ENCODE measurements around the gene LCN9.

Gene LCN9

GRCh38 chr9:135684691-135685090 is 21.6 kb downstream of the LCN9 start:
- Histone ChIP-seq H3K9me3 (ENCODE audit: control insufficient read depth, low read length) (no peaks in the 10 kb centered on the region), H3K36me3 (ENCODE audit: control insufficient read depth, insufficient read depth, low read length) (no peaks in the 10 kb centered on the region), H3K4me3 (ENCODE audit: insufficient read depth, low read depth, low read length) (no peak overlapping the region), H3K27ac (ENCODE audit: insufficient read depth, low read depth, low read length, poor library complexity, severe bottlenecking) (no peak overlapping the region), H3K27me3 (ENCODE audit: control insufficient read depth, insufficient read depth, low read length, poor library complexity, severe bottlenecking) (no peaks in the 10 kb centered on the region), H3K4me1 (ENCODE audit: control insufficient read depth, insufficient read depth, low read length) (no peaks in the 10 kb centered on the region)
- 87 to 89% methylated on average over 17 of the region's 17 CpGs for WGBS, 2 experiments

- Histone ChIP-seq H3K27ac (ENCODE audit: insufficient read depth, low read depth, low read length, poor library complexity, severe bottlenecking) (no peak overlapping the region), H3K9me3 (ENCODE audit: control insufficient read depth, low read length) (no peaks in the 10 kb centered on the region), H3K4me1 (ENCODE audit: control insufficient read depth, insufficient read depth, low read length) (no peaks in the 10 kb centered on the region), H3K4me3 (ENCODE audit: insufficient read depth, low read depth, low read length) (no peak overlapping the region), H3K27me3 (ENCODE audit: control insufficient read depth, insufficient read depth, low read length, poor library complexity, severe bottlenecking) (no peaks in the 10 kb centered on the region), H3K36me3 (ENCODE audit: control insufficient read depth, insufficient read depth, low read length) (no peaks in the 10 kb centered on the region)
- WGBS, 2 experiments, result 93 to 94% methylated on average over 15 of the region's 15 CpGs
Observed at GRCh38 chr9:135687216-135687615, 24.1 kb downstream of the LCN9 start.

GRCh38 chr9:135689011-135689410 is 25.9 kb downstream of the LCN9 start:
- Histone ChIP-seq H3K27me3 (ENCODE audit: control insufficient read depth, insufficient read depth, low read length, poor library complexity, severe bottlenecking) (no peaks in the 10 kb centered on the region), H3K4me3 (ENCODE audit: insufficient read depth, low read depth, low read length) (no peak overlapping the region), H3K36me3 (ENCODE audit: control insufficient read depth, insufficient read depth, low read length) (no peaks in the 10 kb centered on the region), H3K4me1 (ENCODE audit: control insufficient read depth, insufficient read depth, low read length) (no peaks in the 10 kb centered on the region), H3K9me3 (ENCODE audit: control insufficient read depth, low read length) (no peaks in the 10 kb centered on the region), H3K27ac (ENCODE audit: insufficient read depth, low read depth, low read length, poor library complexity, severe bottlenecking) (no peak overlapping the region)
- 94 to 96% methylated on average over 10 of the region's 10 CpGs for WGBS, 2 experiments

DNA sequence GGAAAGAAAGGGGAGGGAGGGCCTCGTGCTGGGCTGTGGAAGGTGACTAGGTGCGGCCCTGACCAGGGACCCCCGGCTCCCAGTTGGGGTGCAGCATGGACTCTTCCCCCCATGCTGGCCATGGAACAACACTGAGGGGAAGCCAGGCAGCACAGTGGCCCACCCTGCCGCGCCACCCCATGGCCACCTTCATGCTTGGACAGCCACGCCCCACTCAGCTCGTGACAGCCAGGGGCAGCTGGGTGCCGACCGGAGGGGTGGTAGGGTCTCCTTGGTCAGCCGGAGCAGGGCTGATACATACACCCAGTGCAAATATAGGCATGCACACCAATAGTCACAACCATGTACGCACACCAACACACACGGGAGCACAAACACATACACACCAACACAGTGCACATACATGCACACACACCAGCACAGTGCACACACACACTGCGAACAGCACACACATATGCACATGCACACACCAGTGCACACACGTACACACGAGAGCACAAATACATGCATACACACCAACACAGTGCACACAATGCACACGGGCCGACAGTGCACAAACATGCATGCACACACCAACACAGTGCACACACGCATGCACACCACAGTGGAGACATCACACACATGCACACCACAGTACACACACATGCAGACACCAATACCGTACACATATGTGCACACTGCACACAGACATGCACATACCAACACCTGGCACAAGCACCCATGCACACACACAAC is 27.9 kb downstream of the LCN9 start:
- Histone ChIP-seq H3K4me1 (ENCODE audit: control insufficient read depth, insufficient read depth, low read length) (no peaks in the 10 kb centered on the region), H3K36me3 (ENCODE audit: control insufficient read depth, insufficient read depth, low read length) (no peaks in the 10 kb centered on the region), H3K27ac (ENCODE audit: insufficient read depth, low read depth, low read length, poor library complexity, severe bottlenecking) (no peak overlapping the region), H3K4me3 (ENCODE audit: insufficient read depth, low read depth, low read length) (no peak overlapping the region), H3K27me3 (ENCODE audit: control insufficient read depth, insufficient read depth, low read length, poor library complexity, severe bottlenecking) (no peaks in the 10 kb centered on the region), H3K9me3 (ENCODE audit: control insufficient read depth, low read length) (no peaks in the 10 kb centered on the region)
- WGBS, 2 experiments, result 92 to 93% methylated on average over 19 of the region's 19 CpGs

DNA sequence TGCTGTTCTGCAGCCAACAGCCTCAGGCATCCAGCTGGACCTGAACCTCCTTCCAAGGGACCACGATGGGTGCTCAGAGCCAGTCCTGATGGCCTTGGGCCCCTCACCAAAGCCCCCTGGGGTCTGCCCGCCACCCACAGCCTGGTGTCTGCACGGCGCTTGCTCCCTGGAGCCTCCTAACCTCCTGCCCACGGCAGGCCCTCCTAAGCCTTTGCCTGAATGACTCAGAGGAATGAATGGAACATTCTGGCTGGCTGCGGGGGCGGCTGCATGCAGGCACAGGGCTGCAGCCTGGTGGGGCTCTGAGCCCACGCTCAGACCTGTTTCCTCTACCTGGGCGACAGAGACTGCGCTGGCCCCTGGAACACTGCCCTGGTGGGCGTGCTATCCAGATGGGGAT is 29.3 kb downstream of the LCN9 start:
- Histone ChIP-seq H3K4me3 (ENCODE audit: insufficient read depth, low read depth, low read length) (no peak overlapping the region), H3K9me3 (ENCODE audit: control insufficient read depth, low read length) (no peaks in the 10 kb centered on the region), H3K27ac (ENCODE audit: insufficient read depth, low read depth, low read length, poor library complexity, severe bottlenecking) (no peak overlapping the region), H3K27me3 (ENCODE audit: control insufficient read depth, insufficient read depth, low read length, poor library complexity, severe bottlenecking) (no peaks in the 10 kb centered on the region), H3K36me3 (ENCODE audit: control insufficient read depth, insufficient read depth, low read length) (no peaks in the 10 kb centered on the region), H3K4me1 (ENCODE audit: control insufficient read depth, insufficient read depth, low read length) (no peaks in the 10 kb centered on the region)
- WGBS, 2 experiments, result 87% methylated on average over 11 of the region's 11 CpGs

DNA sequence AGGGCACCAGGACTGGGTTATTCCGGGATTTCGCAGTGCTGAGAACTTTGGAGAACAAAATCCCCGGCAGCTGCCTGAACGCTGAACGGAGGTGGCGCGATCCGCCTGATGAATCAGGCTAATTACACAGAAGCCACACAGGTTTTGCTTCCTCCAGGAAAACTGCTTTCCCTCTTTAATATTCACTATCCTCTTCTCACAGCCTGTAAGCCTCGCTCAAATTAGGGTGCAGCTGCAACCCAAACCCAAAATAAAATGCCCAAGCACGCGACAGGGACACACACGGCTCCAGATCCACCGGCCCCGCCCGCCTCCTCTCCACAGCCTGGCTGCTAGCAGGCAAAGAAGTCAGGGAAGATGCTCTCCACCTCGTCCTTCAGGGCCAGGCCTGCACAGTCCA is 30.2 kb downstream of the LCN9 start:
- no peaks in the 10 kb centered on the region for H3K4me1 ChIP-seq (ENCODE audit: control insufficient read depth, insufficient read depth, low read length)
- 89 to 92% methylated on average over 16 of the region's 16 CpGs for WGBS, 2 experiments
- no peaks in the 10 kb centered on the region for H3K36me3 ChIP-seq (ENCODE audit: control insufficient read depth, insufficient read depth, low read length)
- no peak overlapping the region for H3K4me3 ChIP-seq (ENCODE audit: insufficient read depth, low read depth, low read length)
- no peak overlapping the region for H3K27ac ChIP-seq (ENCODE audit: insufficient read depth, low read depth, low read length, poor library complexity, severe bottlenecking)
- H3K27me3 ChIP-seq (ENCODE audit: control insufficient read depth, insufficient read depth, low read length, poor library complexity, severe bottlenecking), result no peaks in the 10 kb centered on the region
- no peaks in the 10 kb centered on the region for H3K9me3 ChIP-seq (ENCODE audit: control insufficient read depth, low read length)

DNA sequence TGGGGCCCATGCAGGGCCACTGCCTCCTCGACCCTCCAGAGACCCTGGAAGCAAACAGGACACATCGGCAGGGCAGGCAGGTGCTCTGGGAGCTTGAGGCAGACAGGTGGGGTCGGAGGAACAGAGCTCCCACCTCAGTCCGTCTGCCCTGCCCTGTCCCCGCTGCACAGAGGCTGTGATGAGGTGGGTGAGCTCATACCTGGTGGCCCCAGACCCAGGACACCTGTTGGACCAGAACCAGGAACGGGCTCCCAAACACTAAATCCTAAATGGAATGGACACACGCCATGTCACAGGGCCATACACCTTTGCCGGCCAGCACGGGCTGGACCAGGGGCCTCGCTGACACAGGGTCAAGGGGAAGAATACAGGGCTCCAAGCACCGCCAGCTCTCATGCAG is 30.7 kb downstream of the LCN9 start:
- no peaks in the 10 kb centered on the region for H3K9me3 ChIP-seq (ENCODE audit: control insufficient read depth, low read length)
- H3K27ac ChIP-seq (ENCODE audit: insufficient read depth, low read depth, low read length, poor library complexity, severe bottlenecking), result no peak overlapping the region
- no peaks in the 10 kb centered on the region for H3K4me1 ChIP-seq (ENCODE audit: control insufficient read depth, insufficient read depth, low read length)
- H3K27me3 ChIP-seq (ENCODE audit: control insufficient read depth, insufficient read depth, low read length, poor library complexity, severe bottlenecking), result no peaks in the 10 kb centered on the region
- WGBS, 2 experiments, result 93 to 95% methylated on average over 11 of the region's 11 CpGs
- H3K36me3 ChIP-seq (ENCODE audit: control insufficient read depth, insufficient read depth, low read length), result no peaks in the 10 kb centered on the region
- H3K4me3 ChIP-seq (ENCODE audit: insufficient read depth, low read depth, low read length), result no peak overlapping the region

DNA sequence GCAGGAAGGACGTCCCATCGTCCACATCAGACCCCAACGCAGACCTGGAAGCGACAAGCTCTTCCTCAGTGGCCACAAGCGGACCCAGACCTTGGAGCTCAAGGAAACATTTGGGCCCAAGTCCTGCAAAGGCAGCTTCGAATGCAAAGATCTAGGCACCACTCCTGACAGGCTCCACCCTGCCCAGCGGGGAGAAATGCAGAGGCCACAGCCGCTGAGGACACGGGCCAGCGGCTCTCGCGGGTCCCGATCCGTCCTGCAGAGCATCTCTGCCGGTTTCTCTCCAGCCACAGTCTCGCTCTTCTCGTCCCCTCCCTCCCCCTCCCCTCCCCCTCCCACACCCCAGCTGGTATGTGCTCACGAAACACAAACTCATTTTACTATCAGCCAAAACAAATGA is 31.3 kb downstream of the LCN9 start:
- 68 to 74% methylated on average over 18 of the region's 18 CpGs for WGBS, 2 experiments
- Histone ChIP-seq H3K9me3 (ENCODE audit: control insufficient read depth, low read length) (no peaks in the 10 kb centered on the region), H3K27ac (ENCODE audit: insufficient read depth, low read depth, low read length, poor library complexity, severe bottlenecking) (no peak overlapping the region), H3K4me3 (ENCODE audit: insufficient read depth, low read depth, low read length) (no peak overlapping the region), H3K4me1 (ENCODE audit: control insufficient read depth, insufficient read depth, low read length) (no peaks in the 10 kb centered on the region), H3K27me3 (ENCODE audit: control insufficient read depth, insufficient read depth, low read length, poor library complexity, severe bottlenecking) (no peaks in the 10 kb centered on the region), H3K36me3 (ENCODE audit: control insufficient read depth, insufficient read depth, low read length) (no peaks in the 10 kb centered on the region)

- no peaks in the 10 kb centered on the region for H3K9me3 ChIP-seq (ENCODE audit: control insufficient read depth, low read length)
- 94% methylated on average over 16 of the region's 16 CpGs for WGBS, 2 experiments
Observed at GRCh38 chr9:135695036-135695435, 31.9 kb downstream of the LCN9 start.

DNA sequence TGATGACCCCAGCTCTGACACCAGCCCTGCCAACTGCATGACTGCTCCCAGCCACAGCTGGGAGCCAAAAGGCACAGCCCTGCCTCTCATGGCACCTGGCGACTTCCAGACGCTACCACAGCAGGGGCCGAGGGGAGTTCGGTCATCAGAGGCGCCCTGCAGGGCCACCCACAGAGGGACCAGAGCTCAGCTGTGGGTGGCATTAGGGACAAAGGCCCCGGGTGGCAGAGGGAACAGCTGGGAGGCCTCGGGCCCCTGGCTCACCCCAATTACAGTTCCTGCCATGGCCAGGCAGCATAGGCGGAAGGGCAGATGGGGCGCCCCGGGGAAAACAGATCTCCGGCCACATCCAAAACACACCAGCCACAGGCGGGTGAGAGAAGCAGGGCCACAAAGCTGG is 32.5 kb downstream of the LCN9 start:
- WGBS, 2 experiments, result 89 to 90% methylated on average over 12 of the region's 12 CpGs

More at GRCh38 chr9:135695036-135695435, 31.9 kb downstream of the LCN9 start:
- Histone ChIP-seq H3K27me3 (ENCODE audit: control insufficient read depth, insufficient read depth, low read length, poor library complexity, severe bottlenecking) (no peaks in the 10 kb centered on the region), H3K27ac (ENCODE audit: insufficient read depth, low read depth, low read length, poor library complexity, severe bottlenecking) (no peak overlapping the region), H3K4me1 (ENCODE audit: control insufficient read depth, insufficient read depth, low read length) (no peaks in the 10 kb centered on the region), H3K36me3 (ENCODE audit: control insufficient read depth, insufficient read depth, low read length) (no peaks in the 10 kb centered on the region), H3K4me3 (ENCODE audit: insufficient read depth, low read depth, low read length) (no peak overlapping the region)

DNA sequence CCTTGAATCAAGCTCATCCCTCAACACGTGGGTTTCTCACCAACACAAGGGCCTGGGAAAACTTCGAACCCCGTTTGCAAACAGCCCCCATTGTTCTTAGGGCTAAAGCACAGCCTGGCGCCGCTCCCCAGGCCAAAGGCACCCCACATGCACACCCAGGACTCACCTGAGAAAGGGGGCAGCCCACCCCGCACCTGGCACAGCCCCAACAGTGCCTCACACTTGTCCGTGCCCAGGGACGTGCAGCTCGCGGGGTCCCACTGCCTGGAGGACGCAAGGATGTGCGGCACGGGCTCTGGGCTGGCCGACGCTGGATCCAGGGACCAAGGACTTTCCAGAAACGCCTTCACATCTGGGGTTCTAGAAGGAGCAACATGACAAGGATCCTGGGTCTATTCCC is 33.3 kb downstream of the LCN9 start:
- Histone ChIP-seq H3K4me1 (ENCODE audit: control insufficient read depth, insufficient read depth, low read length) (no peaks in the 10 kb centered on the region), H3K27ac (ENCODE audit: insufficient read depth, low read depth, low read length, poor library complexity, severe bottlenecking) (no peak overlapping the region), H3K4me3 (ENCODE audit: insufficient read depth, low read depth, low read length) (no peak overlapping the region), H3K9me3 (ENCODE audit: control insufficient read depth, low read length) (no peaks in the 10 kb centered on the region), H3K36me3 (ENCODE audit: control insufficient read depth, insufficient read depth, low read length) (no peaks in the 10 kb centered on the region), H3K27me3 (ENCODE audit: control insufficient read depth, insufficient read depth, low read length, poor library complexity, severe bottlenecking) (peaks cover 11% of the 10 kb centered on the region)
- 95% methylated on average over 16 of the region's 16 CpGs for WGBS, 2 experiments

More for the DNA sequence above, 32.5 kb downstream of the LCN9 start:
- H3K36me3 ChIP-seq (ENCODE audit: control insufficient read depth, insufficient read depth, low read length), result no peaks in the 10 kb centered on the region
- no peaks in the 10 kb centered on the region for H3K9me3 ChIP-seq (ENCODE audit: control insufficient read depth, low read length)
- no peak overlapping the region for H3K27ac ChIP-seq (ENCODE audit: insufficient read depth, low read depth, low read length, poor library complexity, severe bottlenecking)
- H3K4me1 ChIP-seq (ENCODE audit: control insufficient read depth, insufficient read depth, low read length), result no peaks in the 10 kb centered on the region
- peaks cover 4% of the 10 kb centered on the region for H3K27me3 ChIP-seq (ENCODE audit: control insufficient read depth, insufficient read depth, low read length, poor library complexity, severe bottlenecking)
- no peak overlapping the region for H3K4me3 ChIP-seq (ENCODE audit: insufficient read depth, low read depth, low read length)

Data from ectodermal cell (in vitro differentiated cells).